Liver (tissue), 2 donors: ENCODE data around the gene SEL1L2.

ENCODE experiments used
- CTCF ChIP-seq: fragments of 150-350 bp; IDR thresholded peaks from 2 replicates; pipeline ENCODE4 v1.5.1; 2017; ENCODE audit warnings: improper control_type of control experiment, low read depth, low read length; ENCODE audit not compliant: missing input control
- MAX ChIP-seq: IDR thresholded peaks from 2 replicates; pipeline ENCODE4 v1.6.1; 2016; ENCODE audit warnings: antibody characterized with exemption
- donor health status: healthy.

GRCh38 chr20:13877793-13878192 lies 112.6 kb downstream of the SEL1L2 start:
- TF ChIP-seq MAX, result no peak
- no peak for TF ChIP-seq CTCF
